ENCODE data around the gene GIMAP6.
"Not testable (repeated sequence)": the region's sequence is repeated elsewhere in the genome, so short reads cannot be mapped to it uniquely, and the experiment has no call there.

DNA sequence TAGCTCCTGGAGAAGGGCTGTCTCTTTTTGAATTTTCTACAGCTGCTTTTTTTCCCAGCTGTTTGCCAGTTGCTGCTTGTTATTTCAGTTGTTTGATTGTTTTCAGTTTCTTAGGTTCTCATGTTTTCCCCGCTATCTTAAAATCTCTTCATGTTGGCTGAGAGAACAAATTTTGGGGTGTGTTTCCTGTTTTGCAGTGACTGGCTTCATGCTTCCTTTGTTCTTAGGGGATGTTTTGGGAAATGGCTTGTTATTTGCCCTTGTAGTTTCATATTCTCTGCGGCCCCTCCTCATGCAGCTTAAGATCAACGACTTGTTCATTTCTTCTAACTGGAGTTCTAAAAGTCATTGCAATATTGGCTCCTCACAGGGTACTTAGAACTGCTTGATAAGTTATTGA lies 44.7 kb upstream of the GIMAP6 start:
- not testable (repeated sequence) for TF ChIP-seq CTCF, POLR2A (IDR thresholded peaks at IDR 0.05)
